ENCODE data around the gene PIAS4. TPM values are rescaled to one million over a fixed set of nuclear protein-coding genes. Genes with fewer than 3 reads are reported as not detected.

Gene PIAS4
- total and polyA plus RNA-seq, 9 of the 15 experiments (the other 6 are each of a cell fraction or from before 2014, with no cell fraction given), result 0.27 to 34.9 (median 14.4) TPM

- TF ChIP-seq, protein P1, sequence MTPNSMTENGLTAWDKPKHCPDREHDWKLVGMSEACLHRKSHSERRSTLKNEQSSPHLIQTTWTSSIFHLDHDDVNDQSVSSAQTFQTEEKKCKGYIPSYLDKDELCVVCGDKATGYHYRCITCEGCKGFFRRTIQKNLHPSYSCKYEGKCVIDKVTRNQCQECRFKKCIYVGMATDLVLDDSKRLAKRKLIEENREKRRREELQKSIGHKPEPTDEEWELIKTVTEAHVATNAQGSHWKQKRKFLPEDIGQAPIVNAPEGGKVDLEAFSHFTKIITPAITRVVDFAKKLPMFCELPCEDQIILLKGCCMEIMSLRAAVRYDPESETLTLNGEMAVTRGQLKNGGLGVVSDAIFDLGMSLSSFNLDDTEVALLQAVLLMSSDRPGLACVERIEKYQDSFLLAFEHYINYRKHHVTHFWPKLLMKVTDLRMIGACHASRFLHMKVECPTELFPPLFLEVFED (CRISPR knock-in tag; conservative IDR thresholded peaks at IDR 0.05), result peak; percentile 91
- TF ChIP-seq BCOR (IDR thresholded peaks at IDR 0.05) (peak; percentile 46; the same call in 1 of the 2 replicates), NFE2L1 (tag; IDR thresholded peaks at IDR 0.05; ENCODE audit: borderline replicate concordance, low read depth) (no peak), KDM2B (CRISPR knock-in tag; IDR thresholded peaks at IDR 0.05) (no peak), GMEB1 (CRISPR knock-in tag; IDR thresholded peaks at IDR 0.05) (no peak), KDM1A (IDR thresholded peaks at IDR 0.05) (peak; percentile 7 to 37; a peak in 1 of 4 replicates), ZNF263 (CRISPR knock-in tag; IDR thresholded peaks at IDR 0.05; ENCODE audit: borderline replicate concordance) (peak; percentile 98), CHAMP1 (IDR thresholded peaks at IDR 0.05) (no peak), EHMT2 (IDR thresholded peaks at IDR 0.05) (peak; percentile 53; the same call in 1 of the 2 replicates), NCOA1 (IDR thresholded peaks at IDR 0.05; ENCODE audit: low read depth) (peak; percentile 42; the same call in 1 of the 2 replicates), SUPT5H (IDR thresholded peaks at IDR 0.05) (0 out of 2 replicates have a peak, but pooled peaks have one; percentile 17), NBN (IDR thresholded peaks at IDR 0.05; ENCODE audit: low read depth) (peak; percentile 55; the same call in 1 of the 2 replicates), BRD9 (IDR thresholded peaks at IDR 0.05; ENCODE audit: low read depth, partially characterized antibody) (peak; percentile 48), TOE1 (IDR thresholded peaks at IDR 0.05; ENCODE audit: borderline replicate concordance) (no peak), TOE1 (CRISPR knock-in tag; IDR thresholded peaks at IDR 0.05; ENCODE audit: borderline replicate concordance, low read depth) (no peak), PRDM10 (IDR thresholded peaks at IDR 0.05; ENCODE audit: partially characterized antibody) (no peak), SMARCA4 (IDR thresholded peaks at IDR 0.05) (0 out of 2 replicates have a peak, but pooled peaks have one; percentile 31)
- TF ChIP-seq, protein P2, sequence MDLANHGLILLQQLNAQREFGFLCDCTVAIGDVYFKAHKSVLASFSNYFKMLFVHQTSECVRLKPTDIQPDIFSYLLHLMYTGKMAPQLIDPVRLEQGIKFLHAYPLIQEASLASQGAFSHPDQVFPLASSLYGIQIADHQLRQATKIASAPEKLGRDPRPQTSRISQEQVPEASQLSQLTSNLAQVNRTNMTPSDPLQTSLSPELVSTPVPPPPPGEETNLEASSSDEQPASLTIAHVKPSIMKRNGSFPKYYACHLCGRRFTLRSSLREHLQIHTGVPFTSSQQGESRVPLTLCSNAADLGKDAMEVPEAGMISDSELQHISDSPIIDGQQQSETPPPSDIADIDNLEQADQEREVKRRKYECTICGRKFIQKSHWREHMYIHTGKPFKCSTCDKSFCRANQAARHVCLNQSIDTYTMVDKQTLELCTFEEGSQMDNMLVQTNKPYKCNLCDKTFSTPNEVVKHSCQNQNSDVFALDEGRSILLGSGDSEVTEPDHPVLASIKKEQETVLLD (IDR thresholded peaks at IDR 0.05), result 0 out of 2 replicates have a peak, but pooled peaks have one; percentile 46
These were observed 74.0 kb downstream of the PIAS4 start (continued) for GRCh38 chr19:4081441-4082129.
